HTERT RPE-1 (cell line): ENCODE measurements around the gene PSRC1.
"Not testable (repeated sequence)": the region's sequence is repeated elsewhere in the genome, so short reads cannot be mapped to it uniquely, and the experiment has no call there.

ENCODE experiments used
- in situ Hi-C: fragments of 300-500 bp; cut with MboI; formaldehyde crosslinking; loops from 4 replicates; pipeline ENCODE4 v1.14.3; 2020; ENCODE audit warnings: low sequenced_read_pairs

The PSRC1 gene

DNA sequence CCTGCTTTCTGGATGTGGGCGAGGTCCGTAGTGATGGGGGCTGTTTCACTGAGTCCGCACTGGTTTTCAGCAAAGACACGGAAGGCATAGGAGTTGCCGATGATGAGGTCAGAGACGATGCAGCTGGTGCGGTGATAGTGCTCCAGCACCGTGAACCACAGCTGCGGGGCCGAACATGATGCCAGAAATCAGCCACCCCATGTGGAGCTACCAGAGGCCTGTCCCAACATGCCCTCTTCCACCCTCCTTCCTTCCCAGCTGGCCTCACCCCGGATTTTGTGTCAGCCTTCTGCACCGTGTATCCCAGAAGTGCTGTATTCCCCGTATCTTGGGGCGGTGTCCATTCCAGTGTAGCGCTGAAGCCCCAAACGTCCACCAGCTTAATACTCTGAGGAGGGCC is 13.8 kb upstream of the PSRC1 start:
- in situ Hi-C loops = no loop called here

GRCh38 chr1:109295712-109296415 is 12.9 kb upstream of the PSRC1 start:
- in situ Hi-C loops = no loop called here

GRCh38 chr1:109294481-109294880 is 11.5 kb upstream of the PSRC1 start:
- in situ Hi-C loops = no loop called here

- in situ Hi-C loops = no loop called here
Measured at GRCh38 chr1:109293026-109293425, 10.1 kb upstream of the PSRC1 start.

DNA sequence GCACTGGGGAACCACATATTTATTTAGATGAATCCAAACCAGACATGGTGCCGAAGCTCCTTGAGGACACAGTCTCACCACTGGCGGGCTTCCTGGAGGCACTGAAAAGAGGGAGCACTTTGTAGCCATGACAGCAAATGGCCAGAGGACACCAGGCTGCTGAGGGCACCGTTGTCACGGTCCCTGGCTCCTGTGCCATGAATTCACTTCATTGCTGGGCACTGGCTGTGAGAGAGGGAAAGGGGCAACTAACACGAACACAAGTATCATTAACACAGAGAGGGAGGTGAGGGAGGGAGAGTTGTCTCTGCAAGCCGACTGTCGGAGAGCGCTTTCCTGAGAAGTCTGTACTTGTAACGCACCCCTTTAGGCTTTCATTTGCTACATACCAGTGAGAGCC is 9.4 kb upstream of the PSRC1 start:
- in situ Hi-C loops = no loop called here

- in situ Hi-C loops = no loop called here
Measured at GRCh38 chr1:109290998-109291397, 8.1 kb upstream of the PSRC1 start.

GRCh38 chr1:109290137-109290536 is 7.2 kb upstream of the PSRC1 start:
- in situ Hi-C loops = no loop called here

- in situ Hi-C loops = not testable (repeated sequence)
Measured at GRCh38 chr1:109286762-109287161, 3.8 kb upstream of the PSRC1 start.

DNA sequence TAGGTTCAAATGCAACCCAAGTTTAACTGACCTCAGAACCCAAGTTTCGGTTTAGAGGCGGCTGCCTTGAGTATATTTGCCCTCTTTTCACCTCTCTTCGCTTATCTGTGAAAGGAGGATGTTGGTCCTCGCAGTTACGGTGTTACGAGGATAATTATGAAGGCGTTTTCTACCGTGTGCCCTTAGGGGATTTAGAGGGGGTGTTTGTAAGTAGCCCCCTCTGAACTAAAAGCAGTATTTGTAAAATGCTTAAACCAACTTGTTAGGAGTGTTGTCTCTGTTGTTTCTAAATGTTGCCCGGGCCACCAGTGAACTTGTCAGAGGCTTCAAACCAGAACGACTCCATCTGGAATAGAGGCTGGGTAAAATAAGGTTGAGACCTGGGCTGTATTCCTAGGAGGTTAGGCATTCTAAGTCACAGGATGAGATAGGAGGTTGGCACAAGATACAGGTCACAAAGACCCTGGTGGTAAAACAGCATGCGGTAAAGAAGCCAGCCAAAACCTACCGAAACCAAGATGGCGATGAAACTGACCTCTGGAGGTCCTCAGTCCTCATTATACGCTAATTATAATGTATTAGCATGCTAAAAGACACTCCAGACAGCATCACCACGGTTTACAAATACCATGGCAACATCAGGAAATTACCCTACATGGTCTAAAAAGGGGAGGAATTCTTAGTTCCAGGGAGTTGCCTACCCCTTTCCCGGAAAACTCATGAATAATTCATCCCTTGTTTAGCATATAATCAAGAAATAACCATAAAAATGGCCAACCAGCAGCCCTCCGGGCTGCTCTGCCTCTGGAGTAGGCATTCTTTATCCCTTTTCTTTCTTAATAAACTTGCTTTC is 1.0 kb upstream of the PSRC1 start:
- in situ Hi-C loops = no loop called here

DNA sequence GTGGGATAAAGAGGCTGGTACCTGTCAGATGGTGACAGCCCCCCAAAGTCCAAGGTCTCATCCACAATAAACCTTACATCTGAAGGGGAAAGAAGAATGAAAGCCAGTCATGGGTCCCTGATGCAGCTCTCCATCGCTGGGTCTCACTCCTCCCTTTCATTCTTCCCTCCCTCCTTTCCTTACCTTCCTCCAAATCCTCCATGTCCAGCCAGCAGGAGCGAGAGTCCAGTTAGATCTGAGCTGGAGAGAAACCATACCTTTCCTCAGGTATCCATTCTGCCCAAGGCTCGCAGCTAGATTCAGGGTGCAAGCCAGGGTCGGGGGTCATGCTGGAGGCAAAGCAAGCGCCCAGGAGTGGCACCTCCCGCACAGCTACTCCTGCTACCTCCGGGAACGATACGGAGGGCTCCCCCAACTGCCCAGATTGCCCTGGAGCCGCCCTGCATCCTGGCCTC is 421 bp downstream of the PSRC1 start:
- in situ Hi-C loops = no loop called here

GRCh38 chr1:109281680-109282496 is 1.1 kb downstream of the PSRC1 start:
- in situ Hi-C loops = no loop called here

- in situ Hi-C loops = no loop called here
Measured at GRCh38 chr1:109280862-109281261, 2.1 kb downstream of the PSRC1 start.

DNA sequence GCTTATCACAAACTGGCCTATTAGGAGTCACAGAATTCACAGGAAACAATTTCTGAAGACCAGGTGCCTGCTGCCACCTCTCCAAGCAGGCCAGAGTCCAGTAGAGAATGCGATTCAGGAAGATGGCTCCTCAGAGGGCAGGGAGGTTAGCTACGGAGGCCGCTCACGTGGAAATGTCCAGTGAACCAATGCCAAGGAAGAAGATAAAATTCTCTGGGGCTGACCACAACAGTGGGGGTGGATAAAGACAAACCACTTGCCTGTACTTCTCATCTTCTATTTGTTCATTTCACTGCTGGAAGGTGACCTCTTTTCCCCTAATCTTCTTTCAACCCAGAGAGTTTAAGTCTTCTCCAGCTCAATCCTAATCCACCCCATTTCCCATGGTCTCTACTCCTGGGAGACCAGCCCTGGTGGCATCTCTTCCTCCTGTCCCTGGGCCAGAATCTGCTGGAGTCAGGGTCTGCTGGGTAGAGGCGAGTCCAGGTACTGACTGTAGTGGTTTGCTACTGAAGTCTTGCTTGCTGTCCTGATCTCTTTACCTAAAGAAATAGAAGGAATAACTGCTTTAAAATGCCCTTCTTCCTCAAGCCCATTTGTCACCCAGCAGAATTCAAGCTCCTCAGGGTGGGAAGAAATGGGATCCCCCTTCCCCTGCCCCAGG is 3.2 kb downstream of the PSRC1 start:
- in situ Hi-C loops = no loop called here

GRCh38 chr1:109277434-109278204 is 5.3 kb downstream of the PSRC1 start:
- in situ Hi-C loops = no loop called here

GRCh38 chr1:109275706-109276345 is 7.1 kb downstream of the PSRC1 start:
- in situ Hi-C loops = no loop called here

DNA sequence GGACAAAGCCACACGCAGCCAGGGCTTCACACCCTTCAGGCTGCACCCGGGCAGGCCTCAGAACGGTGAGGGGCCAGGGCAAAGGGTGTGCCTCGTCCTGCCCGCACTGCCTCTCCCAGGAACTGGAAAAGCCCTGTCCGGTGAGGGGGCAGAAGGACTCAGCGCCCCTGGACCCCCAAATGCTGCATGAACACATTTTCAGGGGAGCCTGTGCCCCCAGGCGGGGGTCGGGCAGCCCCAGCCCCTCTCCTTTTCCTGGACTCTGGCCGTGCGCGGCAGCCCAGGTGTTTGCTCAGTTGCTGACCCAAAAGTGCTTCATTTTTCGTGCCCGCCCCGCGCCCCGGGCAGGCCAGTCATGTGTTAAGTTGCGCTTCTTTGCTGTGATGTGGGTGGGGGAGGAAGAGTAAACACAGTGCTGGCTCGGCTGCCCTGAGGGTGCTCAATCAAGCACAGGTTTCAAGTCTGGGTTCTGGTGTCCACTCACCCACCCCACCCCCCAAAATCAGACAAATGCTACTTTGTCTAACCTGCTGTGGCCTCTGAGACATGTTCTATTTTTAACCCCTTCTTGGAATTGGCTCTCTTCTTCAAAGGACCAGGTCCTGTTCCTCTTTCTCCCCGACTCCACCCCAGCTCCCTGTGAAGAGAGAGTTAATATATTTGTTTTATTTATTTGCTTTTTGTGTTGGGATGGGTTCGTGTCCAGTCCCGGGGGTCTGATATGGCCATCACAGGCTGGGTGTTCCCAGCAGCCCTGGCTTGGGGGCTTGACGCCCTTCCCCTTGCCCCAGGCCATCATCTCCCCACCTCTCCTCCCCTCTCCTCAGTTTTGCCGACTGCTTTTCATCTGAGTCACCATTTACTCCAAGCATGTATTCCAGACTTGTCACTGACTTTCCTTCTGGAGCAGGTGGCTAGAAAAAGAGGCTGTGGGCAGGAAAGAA is 8.1 kb downstream of the PSRC1 start:
- in situ Hi-C loops = no loop called here

- in situ Hi-C loops = no loop called here
Measured at GRCh38 chr1:109273570-109274288, 9.2 kb downstream of the PSRC1 start.
